ENCODE data around the gene EPAS1.

Gene EPAS1

DNA sequence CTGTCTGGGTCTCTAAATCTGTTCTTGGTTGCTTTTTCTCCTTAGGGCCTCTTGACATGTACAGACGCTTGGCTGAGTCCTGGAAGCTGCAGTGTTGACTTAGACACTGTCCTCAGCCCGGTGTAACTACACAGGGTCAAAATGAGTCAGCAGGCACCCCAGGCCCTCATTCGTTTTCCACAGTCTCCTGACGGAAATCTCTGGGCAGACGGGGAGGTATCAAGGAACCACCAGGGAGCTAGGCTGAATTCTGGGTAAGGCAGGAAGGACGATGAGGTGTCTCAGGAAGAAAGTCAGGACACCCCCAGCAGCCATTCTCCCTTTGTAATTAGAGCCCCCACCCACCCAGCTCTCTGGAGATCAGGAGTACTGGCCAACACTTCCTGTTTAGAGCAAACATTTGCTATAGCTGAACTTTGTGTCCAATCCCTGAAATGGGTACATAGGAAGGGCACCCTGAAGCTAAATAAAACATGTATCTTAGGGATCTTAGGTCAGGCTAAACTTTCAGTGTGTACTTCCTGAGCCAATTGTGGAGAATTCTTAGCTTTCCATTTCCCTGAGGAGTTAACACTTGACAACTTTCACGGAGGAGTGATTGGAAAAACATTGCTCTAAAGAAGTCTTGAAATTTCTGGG lies 23.9 kb upstream of the EPAS1 start:
- DNase-seq (ENCODE audit: low read depth, low spot score): no peak

DNA sequence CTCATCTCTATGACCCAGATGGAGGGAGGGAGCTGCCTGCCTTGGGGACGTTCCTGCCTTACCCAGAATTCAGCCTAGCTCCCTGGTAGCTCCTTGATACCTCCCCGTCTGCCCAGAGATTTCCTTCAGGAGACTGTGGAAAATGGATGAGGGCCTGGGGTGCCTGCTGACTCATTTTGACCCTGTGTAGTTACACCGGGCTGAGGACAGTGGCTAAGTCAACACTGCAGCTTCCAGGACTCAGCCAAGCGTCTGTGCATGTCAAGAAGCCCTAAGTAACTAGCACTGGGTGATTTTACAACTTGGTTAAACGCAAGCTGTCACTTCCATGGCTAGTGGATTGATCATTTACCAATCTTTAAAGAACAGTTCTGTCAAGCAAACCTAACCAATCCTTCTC lies 23.3 kb upstream of the EPAS1 start:
- DNase-seq (ENCODE audit: low read depth, low spot score): no peak

DNA sequence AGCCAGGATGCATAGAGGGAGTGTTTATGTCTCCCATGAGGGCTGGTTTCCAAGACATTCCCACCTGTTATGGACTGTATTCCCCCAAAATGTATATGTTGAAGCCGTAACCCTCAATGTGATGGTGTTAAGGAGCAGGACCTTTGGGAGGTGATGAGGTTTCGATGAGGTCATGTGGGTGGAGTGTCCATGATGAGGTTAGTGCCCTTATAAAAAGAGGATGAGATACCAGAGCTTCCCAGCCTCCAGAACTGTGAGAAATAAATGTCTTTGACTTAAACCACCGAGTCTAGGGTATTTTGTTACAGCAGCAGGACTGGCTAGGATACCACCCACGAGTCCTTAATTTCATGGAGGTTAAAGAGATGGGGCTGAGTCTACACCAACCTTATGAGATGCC lies 22.6 kb upstream of the EPAS1 start:
- no peak for DNase-seq (ENCODE audit: low read depth, low spot score)

DNA sequence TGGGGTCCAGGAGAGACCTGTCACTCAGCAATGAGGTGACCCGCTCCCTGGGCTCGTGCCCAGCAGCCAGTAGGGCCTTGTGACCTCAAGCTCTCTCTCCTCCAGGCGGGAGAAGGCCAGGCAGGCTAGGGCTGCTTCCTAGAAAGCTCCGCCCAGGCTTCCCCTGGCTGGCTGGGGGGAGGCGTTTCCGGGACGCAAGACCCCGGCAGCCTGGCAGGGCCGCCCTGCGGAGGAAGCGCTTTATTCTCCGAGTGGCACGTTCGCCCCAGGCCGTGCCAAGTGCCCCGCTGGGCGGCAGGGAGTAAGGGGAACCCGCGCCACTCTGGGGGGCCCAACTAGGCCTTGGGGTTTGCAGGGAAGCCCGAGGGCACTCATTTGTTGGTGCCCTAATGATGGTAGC lies 21.2 kb upstream of the EPAS1 start:
- DNase-seq (ENCODE audit: low read depth, low spot score): peak; percentile 28

DNA sequence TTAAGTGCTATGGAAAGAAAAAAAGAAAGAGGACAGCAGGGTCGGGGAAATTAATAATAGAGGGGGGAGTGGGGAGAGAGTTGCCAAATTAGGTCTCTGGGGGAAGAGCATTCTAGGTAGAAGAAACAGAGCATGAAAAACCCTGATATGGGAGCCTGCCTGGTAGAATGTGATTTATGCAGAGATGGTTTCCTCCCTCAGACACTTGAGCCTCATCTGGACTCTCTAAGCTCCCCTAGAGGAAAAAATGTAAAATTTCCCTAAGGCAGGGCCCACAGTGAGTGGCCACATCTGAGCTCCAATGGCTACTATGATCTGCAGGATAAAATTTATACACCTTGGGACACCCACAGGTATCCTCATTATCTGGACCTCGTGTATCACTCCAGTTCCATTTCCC lies 20.6 kb upstream of the EPAS1 start:
- peak; percentile 28 for DNase-seq (ENCODE audit: low read depth, low spot score)

DNA sequence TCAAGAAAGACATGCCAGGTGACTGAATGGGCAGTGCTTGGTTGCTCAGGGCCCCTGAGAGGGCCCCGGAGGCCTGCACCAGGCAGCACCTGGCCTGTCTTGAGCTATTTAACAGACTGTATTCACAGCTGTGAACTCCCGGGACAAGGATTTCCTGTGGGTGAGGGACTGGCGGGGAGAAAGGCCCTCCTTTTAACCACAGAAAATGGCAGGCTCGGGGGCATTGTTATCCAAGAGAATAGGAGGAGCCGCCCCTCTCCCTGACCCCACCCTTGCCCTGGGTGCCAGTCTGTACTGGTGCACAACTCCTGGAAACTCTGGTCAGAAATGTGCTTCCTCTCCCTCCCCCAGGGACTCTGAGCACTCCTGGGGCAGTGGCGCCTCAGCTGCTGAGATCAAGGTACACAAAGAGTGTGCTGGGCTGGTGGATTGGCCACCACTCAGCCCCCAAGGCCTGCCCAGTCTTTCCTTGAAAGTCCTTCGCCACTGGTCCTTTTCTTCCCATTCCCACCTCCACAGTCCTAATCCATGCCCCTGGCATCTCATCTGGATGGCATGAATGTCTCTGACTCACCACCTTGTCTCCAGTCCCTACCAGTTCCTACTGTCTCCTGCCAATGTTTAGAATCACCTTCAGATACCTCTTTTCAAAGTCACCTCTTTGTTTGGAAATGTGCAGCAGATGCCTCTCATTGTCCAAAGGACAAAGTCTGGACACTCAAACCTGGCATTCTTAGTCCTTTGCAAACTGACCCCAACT lies 19.6 kb upstream of the EPAS1 start:
- DNase-seq (ENCODE audit: low read depth, low spot score): no peak

DNA sequence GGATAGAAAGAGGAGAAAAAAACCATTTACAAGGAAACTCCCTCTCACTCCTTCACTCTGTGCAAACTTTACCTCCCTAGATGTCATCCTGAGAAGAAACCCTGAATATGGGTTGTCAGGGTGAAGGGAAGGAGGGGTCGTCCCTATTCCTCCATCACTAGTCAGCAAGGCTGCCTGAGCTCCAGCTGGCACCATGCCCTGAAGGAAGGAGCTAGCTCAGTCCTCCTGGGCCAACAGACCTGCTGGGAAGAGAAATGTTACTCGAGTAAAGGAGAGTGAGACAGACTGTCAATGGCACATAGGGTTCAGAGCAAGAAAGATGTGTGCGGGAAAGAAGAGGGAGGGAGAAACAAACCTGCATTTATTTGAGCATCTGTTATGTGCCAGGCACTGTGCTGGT lies 18.3 kb upstream of the EPAS1 start:
- no peak for DNase-seq (ENCODE audit: low read depth, low spot score)

DNA sequence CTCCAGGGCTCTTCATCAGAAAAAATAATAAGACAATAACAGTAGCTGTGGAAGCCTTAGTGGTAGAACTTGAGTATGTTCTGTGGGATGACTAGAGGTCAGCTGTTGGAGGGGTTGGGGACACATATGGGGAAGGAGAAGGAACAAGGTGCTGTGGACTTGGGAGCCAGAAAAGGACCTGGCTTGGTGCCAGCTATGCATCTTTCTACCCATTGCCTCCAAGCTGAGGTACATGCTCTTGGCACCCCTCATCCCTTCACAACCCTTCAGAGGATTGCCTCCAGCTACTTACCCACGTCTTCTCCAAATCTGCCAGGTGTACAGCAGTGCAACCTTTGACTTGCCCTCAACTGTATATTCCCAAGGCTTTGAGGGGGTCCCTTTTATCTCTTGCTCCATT lies 15.3 kb upstream of the EPAS1 start:
- no peak for DNase-seq (ENCODE audit: low read depth, low spot score)

DNA sequence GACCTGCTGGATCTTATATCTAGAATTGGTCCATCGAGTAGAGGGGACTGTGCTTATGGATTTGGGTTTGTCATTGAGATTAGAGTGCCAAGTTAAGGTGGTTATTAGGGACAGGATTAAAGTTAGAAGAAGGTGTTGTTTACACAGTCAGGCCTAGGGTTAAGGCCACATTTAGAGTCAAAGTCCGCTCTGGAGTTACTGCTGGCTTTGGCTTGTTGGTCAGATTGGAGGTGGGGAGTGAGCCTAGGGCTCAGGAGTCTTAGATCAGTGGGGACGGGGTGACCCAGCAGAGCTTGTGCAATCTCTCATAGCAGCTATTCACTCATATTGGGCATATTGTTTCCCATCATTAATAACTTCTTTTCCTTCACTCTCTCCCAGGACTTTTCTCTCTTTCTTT lies 13.5 kb upstream of the EPAS1 start:
- DNase-seq (ENCODE audit: low read depth, low spot score): no peak

DNA sequence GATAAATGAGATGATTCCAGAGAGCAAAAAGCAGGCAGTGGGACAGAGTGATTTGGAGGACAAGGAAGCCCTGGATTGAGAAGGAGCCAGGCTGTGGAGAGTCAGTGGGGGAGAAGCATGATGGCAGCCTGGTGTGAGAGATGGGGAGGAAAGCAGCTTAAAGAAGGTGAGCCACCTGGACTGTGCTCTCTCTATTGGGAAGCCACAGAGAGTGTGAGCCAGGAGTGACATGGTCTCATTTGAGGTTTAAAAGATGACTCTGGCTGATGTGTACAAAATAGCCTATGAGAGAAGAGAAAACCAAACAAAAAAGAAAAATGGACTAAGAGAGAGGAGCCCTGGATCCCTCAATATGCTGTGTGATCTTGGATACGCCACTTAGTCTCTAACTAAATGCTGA lies 12.9 kb upstream of the EPAS1 start:
- DNase-seq (ENCODE audit: low read depth, low spot score): no peak

DNA sequence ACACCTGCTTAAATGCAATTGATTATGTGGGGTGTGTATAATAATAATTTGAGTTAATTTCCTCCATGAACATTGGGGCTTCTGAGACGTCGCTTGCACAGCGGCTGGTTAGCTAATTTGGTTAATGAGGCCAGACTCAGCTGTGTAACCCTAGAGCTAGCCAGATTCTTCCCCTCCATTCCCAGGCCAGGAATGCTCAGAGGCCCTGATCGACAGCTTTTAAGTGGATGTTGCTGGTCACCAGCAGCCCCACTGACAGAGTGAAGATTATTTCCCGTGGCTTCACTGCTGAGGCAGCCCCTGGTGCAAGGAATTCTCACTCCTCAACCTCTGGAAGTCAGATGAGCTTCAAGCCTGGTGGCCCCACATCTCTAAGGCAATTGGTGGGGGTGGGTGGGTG lies 12.4 kb upstream of the EPAS1 start:
- no peak for DNase-seq (ENCODE audit: low read depth, low spot score)

DNA sequence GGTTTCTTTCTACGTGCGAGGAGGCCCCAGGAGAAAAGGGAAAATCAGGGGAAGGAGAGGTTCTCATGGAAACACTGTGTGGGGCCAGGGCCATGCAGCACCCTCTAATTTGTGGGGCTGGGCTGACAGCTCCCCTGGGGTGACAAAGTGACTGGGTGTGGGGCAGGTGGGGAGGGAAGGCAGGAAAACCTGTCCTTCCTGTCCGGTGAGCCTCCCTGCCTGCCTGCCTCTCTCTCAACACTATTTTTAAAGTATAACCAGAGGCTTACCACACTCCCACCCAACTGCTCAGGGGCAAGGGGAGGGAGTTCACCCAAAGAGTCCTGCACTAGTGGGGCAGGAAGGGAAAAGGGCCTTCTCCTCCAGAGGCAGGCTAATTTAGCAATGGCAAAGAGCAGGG lies 10.5 kb upstream of the EPAS1 start:
- DNase-seq (ENCODE audit: low read depth, low spot score): no peak

DNA sequence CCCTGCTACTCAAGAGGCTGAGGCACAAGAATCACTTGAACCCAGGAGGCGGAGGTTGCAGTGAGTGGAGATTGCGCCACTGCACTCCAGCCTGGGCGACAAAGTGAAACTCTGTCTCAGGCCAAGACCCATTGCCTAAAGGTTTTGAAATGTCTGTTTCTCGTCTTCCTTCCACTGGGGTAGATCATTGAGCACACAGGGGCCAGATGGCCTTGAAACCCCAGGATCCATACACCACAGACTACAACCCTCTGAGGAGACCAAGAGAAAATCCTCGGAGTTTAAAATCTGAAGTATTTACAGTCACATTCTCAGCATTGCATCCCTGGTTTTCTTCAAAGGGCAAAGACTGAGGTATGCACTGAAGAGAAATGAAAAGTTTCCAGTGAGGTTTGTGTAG lies 7.1 kb upstream of the EPAS1 start:
- no peak for DNase-seq (ENCODE audit: low read depth, low spot score)

DNA sequence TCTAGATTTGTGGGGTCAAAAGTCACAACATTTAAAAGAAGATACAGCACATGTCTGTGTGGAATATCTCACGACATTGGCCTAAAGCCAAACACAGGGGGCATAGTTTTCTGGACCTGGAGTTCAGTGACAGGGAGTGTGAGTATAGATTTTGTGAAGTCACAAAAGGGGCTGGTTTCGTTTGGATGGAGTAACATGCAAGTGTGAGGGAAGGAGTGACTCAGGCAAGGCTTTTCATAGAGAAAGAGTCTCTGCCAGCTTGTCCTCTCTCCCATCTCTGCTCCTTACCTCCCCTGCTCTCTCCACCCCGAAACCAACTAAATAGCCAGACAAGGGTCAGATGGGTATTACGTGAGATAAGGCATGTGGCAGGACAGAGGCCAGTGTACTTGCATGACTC lies 3.7 kb upstream of the EPAS1 start:
- no peak for DNase-seq (ENCODE audit: low read depth, low spot score)

DNA sequence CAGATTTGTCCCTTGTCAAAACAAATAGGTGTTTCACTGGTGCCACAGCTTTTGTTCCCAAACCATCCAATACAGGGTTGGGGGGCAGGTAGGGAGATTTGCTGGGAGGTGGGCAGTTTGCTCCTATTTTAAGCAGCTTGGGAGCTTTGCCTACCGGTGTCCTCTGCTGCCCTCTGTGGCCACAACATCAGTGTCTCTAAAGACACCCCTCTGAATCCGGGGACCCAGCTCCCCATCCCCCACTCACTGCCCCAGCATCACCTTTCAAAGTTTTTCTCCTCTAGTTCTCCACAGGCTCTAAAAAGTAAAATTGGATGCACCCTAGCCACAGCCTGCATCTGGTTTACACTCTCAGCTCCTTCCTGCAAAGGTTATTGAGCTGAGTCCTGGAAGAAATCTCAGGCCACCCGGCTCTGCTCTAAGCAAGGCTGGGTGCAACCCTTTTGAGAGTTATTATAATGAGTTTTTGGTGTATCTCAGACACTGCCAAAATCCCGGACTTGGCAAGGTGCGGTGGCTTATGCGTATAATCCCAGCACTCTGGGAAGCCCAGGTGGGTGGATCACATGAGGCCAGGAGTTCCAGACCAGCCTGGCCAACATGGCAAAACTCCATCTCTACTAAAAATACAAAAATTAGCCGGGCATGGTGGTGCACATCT lies 2.9 kb upstream of the EPAS1 start:
- DNase-seq (ENCODE audit: low read depth, low spot score): no peak

DNA sequence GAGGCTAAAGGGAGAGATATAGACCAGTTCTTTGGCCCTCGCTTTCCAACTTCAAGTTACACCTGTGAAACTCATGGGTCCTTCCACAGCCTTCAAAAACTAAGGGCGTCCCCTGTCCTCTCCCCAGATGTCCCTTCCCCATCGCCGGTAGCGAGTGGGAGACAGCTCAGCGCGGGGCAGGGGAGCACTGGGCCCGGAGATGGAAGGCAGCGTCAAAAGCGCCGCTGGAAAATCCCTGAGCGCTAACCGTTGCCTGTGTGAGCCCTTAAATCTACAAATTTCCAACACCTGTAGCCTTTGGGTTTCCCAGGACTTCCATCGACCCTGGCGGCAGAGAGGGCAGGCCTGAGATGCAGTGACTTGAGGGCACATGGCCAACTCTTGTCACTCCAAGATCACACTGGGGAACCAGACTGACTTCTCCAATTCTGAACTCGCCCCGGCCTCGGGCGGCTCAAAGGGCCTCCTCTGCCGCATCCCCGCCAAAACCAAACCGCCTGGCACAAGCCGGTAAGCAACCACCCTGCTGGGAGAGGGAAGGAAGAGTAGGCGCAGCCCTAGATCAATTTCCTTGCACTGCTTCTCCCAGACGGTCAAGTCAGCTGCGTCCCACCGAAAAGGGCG lies 879 bp upstream of the EPAS1 start:
- no peak for DNase-seq (ENCODE audit: low read depth, low spot score)

DNA sequence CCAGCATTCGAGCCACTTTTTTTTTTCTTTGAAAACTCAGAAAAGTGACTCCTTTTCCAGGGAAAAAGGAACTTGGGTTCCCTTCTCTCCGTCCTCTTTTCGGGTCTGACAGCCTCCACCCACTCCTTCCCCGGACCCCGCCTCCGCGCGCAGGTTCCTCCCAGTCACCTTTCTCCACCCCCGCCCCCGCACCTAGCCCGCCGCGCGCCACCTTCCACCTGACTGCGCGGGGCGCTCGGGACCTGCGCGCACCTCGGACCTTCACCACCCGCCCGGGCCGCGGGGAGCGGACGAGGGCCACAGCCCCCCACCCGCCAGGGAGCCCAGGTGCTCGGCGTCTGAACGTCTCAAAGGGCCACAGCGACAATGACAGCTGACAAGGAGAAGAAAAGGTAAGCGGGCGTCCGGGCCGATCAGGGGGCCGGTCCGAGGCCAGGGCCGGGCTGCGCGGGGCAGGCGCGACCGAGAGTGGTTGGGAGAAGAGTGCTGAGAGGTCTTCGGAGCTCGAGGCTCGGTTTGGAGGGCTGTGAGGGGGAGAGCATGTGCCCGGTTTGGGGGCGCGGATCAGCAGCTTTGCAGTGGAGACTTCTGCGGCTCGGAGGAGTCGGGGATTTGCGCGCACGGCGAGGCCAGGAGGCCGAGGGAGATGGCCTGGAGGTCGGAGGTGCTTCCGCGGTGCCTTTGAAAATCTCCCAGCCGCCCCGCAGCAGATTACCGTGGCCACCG lies 502 bp downstream of the EPAS1 start:
- DNase-seq (ENCODE audit: low read depth, low spot score): peak; percentile 46

DNA sequence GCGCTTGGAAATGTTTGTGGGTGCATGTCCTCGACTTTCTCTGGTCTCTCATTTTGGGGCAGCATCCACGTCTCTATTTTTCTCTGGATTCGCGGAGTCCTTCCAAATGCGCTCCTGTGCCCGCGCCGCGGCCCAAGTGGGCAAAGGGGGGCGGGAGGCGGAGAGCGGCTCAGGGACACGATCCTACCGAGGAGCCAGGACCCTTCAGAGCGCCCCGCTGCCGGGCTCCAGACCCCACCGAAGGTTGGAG lies 990 bp downstream of the EPAS1 start:
- peak; percentile 54 for DNase-seq (ENCODE audit: low read depth, low spot score)

DNA sequence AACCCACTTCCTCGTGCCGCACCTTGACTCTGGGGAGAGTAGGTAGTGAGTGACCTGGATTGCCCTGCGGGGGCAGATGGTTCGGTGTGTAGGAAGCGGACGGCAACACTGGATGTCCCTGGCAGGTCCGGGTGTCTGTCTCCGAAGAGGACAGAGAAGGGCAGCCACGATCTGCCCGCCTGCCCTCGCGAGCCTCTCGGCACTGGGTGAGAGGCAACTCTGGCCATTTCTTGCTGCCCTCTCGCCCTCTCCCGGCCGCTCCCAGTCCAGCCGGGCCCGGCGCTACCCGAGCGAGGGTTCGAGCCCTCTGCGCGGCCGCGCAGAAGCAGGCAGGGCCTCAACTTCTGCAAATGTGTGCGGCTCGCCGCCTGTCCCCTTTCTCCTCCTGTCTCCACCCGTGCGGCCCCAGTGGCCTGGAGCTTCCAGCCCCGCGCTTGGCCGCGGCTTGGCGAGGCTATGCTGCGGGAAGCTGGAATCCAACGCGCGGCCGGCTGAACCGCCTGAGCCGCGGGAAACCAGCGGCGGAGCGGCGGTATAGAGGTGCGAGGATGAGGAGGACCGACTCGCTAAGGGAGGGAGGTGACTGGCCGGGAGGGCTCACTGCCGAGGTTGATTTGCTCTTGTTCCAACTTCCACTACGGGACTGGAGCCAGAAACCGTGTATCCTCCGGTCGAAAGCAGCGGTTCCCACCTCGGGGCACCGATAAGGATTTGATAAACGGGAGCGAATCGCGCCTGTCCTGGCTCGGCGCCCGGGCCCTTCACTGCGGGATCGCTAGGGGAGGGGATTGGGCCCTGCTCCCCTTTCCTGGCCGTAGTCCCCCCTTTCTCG lies 1.5 kb downstream of the EPAS1 start:
- peak; percentile 57 for DNase-seq (ENCODE audit: low read depth, low spot score)

DNA sequence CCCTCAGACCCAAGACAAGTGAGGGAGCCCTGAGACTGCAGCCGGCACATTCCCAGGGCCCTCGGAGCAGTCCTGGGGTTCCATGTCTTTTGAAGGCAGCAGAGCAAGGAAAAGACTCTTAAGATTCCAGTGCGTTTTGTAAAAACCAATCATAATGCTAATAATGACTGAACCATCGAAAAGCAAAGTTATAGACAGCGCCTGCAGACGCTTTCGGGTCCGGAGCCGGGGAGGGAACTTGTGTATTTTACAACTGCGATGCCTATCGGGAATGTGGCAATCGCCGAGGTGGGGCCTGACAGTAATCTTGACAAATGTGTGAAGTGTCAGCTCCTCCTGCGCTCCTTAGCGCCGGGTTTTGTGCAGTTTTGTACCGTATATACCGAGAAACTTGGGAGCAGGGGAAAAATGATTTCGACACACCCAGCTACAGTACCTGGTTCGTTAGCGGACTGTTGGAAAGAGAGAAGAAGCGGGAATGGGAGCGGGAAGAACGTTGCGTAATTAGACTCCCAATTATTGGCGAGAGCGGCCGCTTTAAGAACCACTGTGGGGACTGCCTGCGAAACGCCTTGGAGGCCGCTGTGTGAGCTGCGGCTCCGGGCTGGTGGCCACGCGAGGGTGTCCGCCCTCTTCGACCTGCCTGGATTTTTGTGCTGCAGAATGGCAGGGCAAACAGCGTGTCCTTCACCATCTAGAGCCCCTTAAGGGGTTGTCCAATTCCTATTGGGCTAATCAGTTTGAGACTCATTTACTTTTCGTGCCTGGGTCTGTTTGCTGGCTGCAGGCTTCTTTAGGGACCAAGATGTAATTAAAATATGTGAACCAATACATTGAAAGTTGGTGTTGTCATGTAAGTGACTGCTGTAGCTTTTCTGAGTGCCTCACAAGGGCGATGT lies 2.4 kb downstream of the EPAS1 start:
- peak; percentile 65 for DNase-seq (ENCODE audit: low read depth, low spot score)
